GM23338 (cell line): ENCODE results near the gene SLC13A4.

Source experiments
- CTCF ChIP-seq, 2 experiments: fragments of 200-600 bp in 1 of 2; sonication (generic) in 1 of 2; conservative IDR thresholded peaks; 2 replicates each; pipeline versions ENCODE4 v1.5.1 to v1.6.1; 2016 to 2017; ENCODE audit warnings: antibody characterized with exemption in 2 of 2, low read depth in 2 of 2, mild to moderate bottlenecking in 2 of 2, moderate library complexity in 1 of 2
- EZH2 ChIP-seq: fragments of 200-600 bp; sonication (generic); IDR thresholded peaks from one replicate; pipeline ENCODE4 v1.8.0; 2017; ENCODE audit warnings: antibody characterized with exemption, mild to moderate bottlenecking, low read depth; ENCODE audit not compliant: unreplicated experiment
- POLR2AphosphoS5 ChIP-seq: IDR thresholded peaks from 2 replicates; pipeline ENCODE4 v1.6.1; 2016; ENCODE audit warnings: antibody characterized with exemption, low read depth
- REST ChIP-seq: IDR thresholded peaks from one replicate; pipeline ENCODE4 v1.6.1; 2018; ENCODE audit warnings: antibody characterized with exemption; ENCODE audit not compliant: unreplicated experiment
- STAT1 ChIP-seq: IDR thresholded peaks from one replicate; pipeline ENCODE4 v1.6.1; 2016; ENCODE audit warnings: antibody characterized with exemption; ENCODE audit not compliant: unreplicated experiment
- ZNF114 ChIP-seq: fragments of 250-450 bp; sonication (Bioruptor Pico); IDR thresholded peaks from 2 replicates; pipeline ENCODE4 v1.5.0; 2020; ENCODE audit warnings: mild to moderate bottlenecking, moderate library complexity

GRCh38 chr7:135759532-135759931, 31.5 kb upstream of the SLC13A4 start:
- no peak for TF ChIP-seq CTCF (conservative IDR thresholded peaks at IDR 0.05; ENCODE audit: low read depth in 2 of 2)
- no peak for TF ChIP-seq REST
- no peak for TF ChIP-seq EZH2
- TF ChIP-seq ZNF114 (CRISPR knock-in tag), result no peak
- TF ChIP-seq POLR2AphosphoS5, result no peak
- TF ChIP-seq STAT1, result no peak
